NT2/D1 (cell line): ENCODE results near the gene ASCC2.

ENCODE experiments used
- SUZ12 ChIP-seq: IDR thresholded peaks from 2 replicates; pipeline ENCODE4 v1.6.1; 2011; ENCODE audit not compliant: insufficient read length, insufficient read depth; ENCODE audit errors: extremely low read depth
- YY1 ChIP-seq: IDR thresholded peaks from 2 replicates; pipeline ENCODE4 v1.6.1; 2011; ENCODE audit not compliant: insufficient read length, insufficient read depth

- TF ChIP-seq SUZ12 (no peak), YY1 (no peak)
Measured at GRCh38 chr22:29838599-29838956, 504 bp upstream of the ASCC2 start.
